ENCODE results near the gene PDE3B.
"Not testable (repeated sequence)": the region's sequence is repeated elsewhere in the genome, so short reads cannot be mapped to it uniquely, and the experiment has no call there.

Gene PDE3B

DNA sequence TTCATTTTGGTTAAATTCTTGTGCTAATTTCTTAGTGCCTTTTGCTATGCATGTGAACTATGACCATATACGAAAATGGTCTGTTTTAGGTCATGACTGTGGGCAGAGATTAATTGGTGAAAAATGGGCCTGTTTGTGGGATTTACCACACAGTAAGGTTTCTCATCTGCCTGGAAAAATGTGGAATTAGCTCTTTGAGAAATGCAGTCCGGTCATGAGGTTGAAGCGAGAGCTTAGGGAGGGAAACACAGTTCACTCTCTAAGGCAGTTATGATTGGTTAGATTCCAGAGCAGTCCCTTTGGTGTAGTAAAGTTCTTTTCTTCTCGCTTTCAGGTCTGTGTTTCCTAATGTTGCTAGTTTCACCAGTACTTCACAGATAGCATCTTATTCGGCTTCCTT is 1.2 kb upstream of the PDE3B start:
- no peak for DNase-seq

DNA sequence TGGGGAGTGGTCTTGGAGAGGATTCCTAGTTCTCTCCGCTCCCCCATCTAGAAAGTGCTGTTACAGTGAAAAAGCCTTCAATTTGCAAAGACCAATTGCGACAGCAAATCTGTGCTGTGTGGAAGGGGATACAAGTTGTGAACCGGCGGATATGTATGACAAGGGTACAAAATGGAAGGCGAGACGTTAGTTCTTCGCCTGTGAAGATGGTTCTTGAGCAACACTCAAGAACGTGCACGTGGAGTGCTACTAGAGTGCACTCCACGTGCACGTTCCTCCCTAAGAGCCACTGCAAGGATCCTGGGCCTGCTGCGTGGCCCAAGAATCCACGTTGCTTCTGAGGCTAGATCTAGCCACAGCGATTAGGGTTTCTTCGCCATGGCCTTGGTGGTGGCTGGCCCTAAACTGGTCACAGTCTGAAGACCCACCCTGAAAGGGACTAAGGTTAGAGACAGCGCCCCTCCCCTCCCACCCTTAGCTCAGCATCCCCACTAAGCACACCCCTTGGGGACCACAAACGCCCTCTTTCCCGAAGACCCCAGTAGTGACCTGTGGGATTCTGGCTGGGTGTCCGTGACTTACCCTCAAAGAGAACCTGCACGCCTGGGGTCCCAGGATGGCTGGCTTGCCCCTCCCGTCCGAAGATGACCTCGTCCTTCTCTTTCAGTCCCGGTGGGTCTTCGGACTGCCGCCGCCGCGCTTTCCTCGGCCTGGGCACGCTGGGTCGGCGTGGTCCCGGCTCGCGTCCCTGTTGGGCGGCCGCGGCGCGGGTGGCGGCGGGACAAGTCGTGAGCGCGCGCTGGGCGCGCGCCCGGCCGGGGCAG is 519 bp upstream of the PDE3B start:
- DNase-seq: peak in 1 of 5 donors; percentile 27

DNA sequence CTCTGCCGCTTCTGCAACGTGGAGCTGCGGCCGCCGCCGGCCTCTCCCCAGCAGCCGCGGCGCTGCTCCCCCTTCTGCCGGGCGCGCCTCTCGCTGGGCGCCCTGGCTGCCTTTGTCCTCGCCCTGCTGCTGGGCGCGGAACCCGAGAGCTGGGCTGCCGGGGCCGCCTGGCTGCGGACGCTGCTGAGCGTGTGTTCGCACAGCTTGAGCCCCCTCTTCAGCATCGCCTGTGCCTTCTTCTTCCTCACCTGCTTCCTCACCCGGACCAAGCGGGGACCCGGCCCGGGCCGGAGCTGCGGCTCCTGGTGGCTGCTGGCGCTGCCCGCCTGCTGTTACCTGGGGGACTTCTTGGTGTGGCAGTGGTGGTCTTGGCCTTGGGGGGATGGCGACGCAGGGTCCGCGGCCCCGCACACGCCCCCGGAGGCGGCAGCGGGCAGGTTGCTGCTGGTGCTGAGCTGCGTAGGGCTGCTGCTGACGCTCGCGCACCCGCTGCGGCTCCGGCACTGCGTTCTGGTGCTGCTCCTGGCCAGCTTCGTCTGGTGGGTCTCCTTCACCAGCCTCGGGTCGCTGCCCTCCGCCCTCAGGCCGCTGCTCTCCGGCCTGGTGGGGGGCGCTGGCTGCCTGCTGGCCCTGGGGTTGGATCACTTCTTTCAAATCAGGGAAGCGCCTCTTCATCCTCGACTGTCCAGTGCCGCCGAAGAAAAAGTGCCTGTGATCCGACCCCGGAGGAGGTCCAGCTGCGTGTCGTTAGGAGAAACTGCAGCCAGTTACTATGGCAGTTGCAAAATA is 816 bp downstream of the PDE3B start:
- peak; percentile 10 to 69 (median 32) for DNase-seq

DNA sequence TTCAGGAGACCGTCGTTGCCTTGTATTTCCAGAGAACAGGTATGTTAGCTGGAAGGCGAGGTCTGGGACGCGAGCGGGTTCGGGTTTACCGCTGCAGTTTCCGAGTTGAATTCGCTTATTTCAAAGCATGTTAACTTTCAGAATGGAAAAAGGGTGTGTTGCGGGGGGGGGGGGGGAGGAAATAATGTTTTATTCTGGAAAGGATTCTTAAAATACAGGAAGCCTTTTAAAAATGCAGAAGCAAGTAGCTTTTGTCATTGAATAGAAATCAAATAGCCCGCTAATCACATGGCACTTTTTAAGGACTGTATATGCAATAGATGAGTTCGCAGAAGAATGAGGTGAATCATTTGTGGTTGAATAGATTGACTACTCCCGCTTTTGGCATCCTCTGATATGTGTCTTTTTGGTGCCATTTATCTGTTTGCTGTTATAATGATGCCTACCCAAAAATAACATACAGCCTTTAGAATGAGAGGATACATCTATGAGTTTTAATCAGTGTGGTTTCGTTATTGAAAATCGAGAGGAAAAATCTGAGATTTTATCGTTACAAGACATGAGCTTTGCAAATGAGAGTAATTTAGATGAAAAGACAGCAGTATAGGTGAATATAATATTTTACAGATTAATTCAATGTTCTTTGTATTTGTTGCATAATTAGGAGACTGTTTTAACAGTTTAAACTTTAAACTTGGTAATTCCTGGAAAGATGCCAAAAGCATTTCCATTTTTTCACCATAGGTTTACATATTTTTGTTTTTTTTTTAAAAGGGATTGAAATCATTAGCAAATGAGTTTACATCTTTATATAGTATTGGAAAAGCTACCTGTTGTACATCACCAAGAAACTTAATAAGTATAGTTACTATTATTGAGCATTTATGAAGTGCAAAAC is 1.7 kb downstream of the PDE3B start:
- DNase-seq: peak in 2 of 5 donors; percentile 2 to 64

DNA sequence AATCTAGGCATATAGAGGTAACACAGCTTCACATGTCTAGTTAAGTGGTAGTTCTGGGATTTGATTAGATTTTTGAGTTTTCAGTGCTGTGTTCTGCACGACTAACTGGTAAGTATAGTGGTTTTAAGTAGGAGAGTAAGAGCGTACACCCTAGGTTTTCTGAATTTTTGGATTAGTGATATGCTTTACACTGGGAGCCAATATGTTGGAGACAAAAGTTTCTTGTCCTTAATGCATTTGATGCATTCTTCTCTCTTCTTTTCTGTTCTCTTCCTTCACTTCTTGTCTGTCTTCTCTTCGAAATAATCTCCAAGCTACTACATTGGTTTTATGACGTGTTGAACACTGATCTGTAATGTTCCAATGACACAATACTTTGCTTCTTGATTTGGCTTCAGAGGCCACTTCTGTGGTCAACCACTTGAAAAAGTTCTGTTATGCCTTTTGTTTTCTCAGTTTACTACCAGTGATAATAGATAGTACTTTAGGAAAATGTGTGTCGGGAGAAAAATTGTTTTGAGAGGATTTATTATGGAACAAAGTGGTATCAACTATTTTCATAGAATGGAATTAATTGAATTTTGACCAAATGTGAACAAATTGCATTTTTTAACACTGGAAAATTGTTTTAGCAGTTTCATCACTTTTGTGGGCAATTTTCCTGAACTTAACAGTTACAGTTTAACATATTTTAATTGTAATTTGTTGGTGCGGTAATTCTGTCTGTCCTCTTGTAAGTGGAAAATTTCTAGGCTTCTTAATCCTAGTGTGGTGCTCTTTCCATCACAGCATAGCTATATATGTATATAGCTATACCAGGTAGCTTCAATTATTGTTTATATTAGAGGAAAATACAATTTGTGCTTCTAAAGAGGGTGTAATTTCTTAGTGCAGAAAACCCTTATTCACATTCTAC is 2.6 kb downstream of the PDE3B start:
- DNase-seq: peak in 1 of 5 donors; percentile 62

DNA sequence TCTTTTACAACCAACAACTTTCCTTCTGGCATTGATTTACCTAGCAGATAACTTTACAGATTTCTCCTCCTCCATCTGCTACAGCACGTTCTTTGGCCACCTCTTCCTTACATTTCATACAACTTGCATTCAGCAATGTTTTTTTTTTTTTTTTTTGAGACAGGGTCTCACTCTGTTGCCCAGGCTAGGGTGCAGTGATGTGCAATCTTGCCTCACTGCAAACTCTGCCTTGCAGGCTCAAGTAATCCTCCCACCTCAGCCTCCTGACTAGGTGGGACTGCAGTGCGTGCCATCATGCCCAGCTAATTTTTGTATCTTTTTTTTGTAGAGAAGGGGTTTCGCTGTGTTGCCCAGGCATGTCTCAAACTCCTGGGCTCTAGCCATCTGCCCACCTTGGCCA is 6.5 kb downstream of the PDE3B start:
- no peak for DNase-seq

DNA sequence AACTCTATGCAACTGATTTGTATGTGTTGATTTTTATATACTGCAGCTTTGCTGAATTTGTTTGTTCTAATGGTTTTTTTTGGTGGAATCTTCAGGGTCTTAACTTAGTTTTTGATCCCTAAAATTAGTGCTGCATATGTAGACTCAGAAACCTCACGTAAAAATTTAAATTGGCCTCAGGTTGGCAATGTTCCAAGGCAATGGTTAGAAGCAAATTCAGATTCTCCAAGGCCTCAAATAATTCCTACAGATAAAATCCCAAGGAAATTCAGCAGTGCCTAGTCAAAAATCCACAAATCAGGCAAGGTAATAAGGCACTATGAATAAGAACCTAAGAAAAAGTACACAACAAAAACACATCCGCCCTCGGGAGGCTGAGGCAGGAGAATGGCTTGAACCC is 9.5 kb downstream of the PDE3B start:
- no peak for DNase-seq

DNA sequence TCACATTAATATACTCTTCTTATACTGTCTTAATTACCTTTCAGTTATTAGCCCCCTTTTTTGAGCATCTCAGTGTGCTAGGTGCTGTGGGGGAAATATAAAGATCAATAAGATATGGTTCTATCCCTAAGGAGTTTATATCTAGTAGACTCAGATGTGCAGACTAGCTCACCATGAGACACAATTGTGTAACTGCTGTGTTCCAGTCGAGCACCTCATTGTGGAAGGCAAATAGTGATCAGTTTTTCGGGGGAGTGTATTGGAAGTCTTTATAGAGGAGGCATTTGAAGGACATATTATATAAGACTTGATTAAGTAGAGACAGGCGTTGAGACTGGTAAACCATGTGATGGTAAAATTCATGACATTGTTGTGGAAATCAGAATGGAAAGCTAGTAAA is 11.8 kb downstream of the PDE3B start:
- DNase-seq: no peak

DNA sequence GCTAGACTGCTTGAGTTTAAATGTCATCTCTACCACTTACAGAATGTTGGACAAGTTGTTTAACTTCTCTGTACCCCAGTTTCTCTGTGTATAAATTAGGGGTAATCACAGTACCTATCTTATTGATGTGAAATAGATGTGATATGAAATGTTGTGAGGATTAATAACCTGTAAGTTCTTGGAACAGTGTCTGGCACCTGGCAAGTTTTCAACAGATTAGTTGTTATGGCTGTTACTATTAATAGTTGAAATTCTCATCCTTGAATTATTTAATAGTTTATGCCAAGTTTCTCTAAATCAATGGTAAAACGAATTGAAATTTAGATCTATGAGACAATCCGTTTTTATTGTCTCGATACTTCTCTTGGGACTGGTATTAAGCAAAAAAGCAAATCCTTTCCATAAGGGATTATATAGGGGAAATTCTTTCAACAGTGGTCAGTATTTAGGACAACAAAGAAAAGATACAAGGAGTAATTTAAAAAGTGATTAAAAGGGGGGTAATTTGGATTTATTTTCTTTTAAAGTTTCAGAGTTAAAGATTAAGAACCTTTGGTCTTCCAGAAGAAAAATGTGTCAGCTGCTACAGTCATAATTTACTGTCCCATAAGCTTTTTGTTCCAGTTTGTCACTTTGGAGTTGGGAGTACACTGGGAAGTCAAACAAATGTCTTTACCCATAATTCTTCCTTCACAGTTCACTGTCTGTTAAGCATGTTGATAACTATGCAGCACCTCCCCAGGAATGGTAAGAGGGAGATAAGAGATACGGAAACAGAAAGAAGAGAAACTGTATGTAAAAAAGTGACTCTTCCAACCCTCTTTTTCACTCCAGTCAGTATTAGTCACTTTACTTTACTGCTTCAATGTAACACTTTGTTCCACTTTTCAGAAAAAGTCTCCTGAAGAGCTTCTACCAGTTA is 13.2 kb downstream of the PDE3B start:
- no peak for DNase-seq

DNA sequence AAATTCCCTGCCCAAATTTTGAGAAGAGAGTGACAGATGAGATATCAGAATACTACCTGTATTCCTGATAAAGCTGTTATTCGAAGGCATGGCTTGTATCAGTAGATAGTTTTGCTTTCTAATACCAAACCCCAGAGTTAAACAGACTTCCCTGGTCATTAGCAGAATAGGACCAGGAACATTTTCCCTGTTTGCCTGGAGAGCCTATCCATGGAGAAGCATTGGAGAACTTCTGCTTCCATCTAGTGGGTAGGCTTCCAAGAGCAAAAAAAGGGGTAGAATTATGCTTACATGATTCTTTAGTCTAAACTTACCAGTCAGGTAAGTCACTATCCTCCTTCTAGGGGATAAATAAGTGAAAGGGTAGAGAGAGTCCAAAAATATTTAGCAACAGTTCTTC is 14.2 kb downstream of the PDE3B start:
- DNase-seq: no peak

DNA sequence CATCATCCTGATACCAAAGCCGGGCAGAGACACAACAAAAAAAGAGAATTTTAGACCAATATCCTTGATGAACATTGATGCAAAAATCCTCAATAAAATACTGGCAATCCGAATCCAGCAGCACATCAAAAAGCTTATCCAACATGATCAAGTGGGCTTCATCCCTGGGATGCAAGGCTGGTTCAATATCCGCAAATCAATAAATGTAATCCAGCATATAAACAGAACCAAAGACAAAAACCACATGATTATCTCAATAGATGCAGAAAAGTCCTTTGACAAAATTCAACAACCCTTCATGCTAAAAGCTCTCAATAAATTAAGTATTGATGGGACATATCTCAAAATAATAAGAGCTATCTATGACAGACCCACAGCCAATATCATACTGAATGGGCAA is 21.3 kb downstream of the PDE3B start:
- DNase-seq: not testable (repeated sequence)

DNA sequence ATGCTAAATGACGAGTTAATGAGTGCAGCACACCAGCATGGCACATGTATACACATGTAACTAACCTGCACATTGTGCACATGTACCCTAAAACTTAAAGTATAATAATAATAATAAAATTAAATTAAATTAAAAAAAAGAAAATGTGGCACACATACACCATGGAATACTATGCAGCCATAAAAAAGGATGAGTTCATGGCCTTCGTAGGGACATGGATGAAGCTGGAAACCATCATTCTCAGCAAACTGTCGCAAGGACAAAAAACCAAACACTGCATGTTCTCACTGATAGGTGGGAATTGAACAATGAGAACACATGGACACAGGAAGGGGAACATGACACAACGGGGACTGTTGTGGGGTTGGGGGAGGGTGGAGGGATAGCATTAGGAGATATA is 23.7 kb downstream of the PDE3B start:
- DNase-seq: not testable (repeated sequence)

DNA sequence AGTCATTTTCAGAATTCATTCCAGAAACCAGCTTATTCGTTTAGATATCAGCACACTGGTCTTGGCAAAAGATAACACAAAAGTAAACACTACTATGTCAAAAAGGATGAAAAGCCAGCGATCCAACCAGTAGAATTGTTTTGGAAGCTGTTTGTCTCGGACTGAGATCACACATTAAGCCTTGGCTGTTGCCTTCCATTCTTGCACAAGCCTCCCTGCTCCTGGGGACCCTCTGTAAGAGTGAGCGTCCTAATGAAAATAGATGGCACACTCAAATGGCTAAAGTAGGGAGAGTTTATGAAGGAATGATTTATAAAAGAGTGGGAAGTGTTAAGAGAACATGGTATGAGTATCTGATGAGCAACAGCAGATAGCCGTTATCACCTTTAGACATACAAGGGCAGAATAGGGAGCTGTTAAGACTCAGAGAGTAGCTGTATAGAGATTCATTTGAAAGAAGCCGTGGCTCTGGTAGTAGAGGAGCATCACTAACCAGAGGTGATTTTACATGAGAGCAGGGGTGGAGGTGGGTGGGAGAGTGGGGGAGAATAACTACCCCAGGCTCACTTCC is 25.2 kb downstream of the PDE3B start:
- DNase-seq: no peak

DNA sequence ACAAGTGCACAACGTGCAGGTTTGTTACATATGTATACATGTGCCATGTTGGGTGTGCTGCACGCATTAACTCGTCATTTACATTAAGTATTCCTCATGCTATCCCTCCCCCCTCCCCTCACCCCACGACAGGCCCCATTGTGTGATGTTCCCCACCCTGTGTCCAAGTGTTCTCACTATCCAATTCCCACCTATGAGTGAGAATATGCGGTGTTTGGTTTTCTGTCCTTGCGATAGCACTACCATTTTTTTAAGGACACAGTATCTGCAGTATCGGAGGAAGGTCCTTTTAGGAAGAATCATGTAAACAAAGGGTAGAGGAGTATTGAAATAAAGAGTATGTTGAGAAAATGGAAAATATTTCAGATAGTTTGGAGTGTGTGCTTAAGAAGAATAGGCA is 25.9 kb downstream of the PDE3B start:
- DNase-seq: no peak

DNA sequence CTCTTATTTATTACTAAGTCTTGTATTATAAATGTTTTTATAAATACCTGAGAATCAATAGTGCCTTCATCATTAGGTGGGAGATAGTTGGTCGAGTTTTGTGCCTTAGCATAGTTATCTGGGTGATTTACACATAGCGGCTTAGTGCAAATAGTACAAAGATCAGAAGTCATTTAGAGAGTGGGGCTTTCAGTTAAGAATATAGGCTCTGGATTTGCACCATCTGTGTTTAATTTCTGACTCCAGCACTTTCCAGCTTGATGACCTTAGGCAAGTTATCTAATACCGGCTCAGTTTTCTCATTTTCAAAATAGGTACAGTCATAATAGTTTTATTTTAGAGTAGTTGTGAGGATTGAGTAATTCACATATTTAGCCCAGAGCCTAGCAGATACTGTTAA is 26.4 kb downstream of the PDE3B start:
- DNase-seq: no peak

DNA sequence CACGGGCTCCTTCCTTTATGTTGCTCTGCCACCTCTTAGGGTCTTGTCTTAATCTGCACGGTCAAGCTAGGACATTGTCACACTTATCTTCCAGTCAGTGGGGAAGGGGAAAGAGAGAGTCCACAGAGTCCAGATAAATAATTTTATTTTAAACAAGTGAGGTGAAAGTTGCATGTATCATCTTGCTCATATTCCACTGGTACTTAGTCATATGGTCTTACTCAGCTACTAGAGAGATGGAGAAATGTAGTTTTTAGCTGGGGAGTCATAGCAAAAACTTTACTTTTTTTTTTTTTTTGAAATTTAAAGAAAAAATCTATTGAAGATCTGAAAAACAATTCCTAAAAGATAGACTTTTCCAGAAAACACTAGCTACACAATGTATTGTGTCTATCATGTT is 29.0 kb downstream of the PDE3B start:
- DNase-seq: no peak

DNA sequence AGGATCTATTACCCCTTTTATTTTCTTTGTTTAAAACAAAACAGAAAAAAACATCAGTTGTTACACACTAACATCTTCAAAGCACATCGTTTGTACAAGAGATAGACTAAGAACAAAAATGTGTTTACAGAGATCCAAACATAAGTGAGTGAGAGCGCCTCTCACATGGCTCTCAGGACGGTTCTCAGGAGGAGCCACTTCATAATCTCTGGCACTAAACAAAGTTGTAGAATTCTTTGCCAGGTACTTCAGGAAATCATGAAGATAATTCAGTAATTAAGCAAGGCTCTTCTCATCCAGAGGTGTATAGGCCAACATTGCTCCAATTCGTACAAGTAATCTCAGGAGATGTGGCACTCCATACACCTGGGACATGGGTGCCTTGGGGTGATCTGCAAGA is 29.8 kb downstream of the PDE3B start:
- no peak for DNase-seq

DNA sequence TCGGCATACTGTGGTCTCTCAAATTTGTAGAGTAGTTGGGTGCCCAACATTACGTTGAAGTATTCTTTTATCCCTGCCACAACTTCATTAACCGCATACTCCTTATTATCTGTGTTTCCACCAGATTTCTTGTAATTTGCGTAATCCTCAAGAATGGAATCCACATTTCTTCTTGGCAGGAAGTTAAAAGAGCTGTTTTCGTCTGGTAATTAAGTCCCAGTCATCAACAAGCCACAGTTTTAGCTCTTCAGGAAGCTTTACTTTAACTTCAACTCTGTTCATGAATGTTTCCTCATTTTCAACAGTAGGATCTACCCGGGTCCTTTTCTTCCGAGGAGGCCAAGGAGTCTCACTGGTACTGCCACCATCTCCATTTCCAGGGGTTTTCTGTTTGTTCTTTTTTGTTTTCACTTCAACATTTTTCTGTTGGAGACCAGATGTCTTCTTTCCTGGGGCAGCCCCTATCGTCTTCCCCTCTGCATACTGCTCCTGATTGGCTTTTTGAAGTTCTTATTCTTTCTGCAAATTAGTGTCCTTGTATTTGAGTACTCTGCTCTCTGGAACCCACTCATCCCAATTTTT is 30.3 kb downstream of the PDE3B start:
- no peak for DNase-seq

DNA sequence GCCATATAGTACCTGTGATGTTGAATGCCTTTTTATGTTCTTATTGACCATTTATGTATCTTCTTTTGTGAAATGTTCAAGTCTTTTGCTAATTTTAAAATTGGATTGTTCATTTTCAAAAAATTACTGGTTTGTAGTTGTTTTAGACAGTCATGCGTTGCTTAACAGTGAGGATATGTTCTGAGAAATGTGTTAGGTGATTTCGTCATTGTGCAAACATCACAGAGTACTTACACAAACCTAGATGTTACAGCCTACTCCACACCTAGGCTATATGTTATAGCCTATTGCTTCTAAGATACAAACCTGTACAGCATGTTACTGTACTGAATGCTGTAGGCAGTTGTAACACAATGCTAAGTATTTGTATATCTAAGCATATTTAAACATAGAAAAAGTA is 32.5 kb downstream of the PDE3B start:
- DNase-seq: no peak

DNA sequence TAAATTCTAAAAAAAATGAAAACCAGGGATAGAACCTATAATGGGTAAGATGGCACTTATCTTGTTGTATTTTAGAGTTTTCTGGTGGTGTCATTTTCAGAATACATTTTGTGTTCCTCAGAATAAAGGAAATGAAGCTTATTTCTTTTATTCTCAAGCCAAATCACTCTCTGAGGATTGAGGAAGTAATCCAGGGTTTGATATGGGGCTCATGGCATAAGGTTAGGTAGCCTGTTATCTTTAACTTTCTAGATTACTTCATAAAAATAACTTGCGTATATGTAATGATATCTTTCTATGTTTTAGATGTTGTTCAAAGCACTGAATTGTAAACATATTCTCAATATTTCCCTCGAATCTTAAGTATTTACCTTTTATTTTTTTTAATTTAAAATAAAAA is 33.5 kb downstream of the PDE3B start:
- no peak for DNase-seq

All from T-helper 1 cell (primary cell).